COLO668 (cell line): ENCODE measurements around the gene RAD51B.
A peak's percentile ranks its signal among the peaks of the same experiment; 100 is the strongest.
"Not testable (repeated sequence)": the region's sequence is repeated elsewhere in the genome, so short reads cannot be mapped to it uniquely, and the experiment has no call there.

Experiments used
- DNase-seq: peaks from one replicate; lab custom pipeline; 2025; ENCODE audit not compliant: unreplicated experiment; lab: John Stamatoyannopoulos, UW

Gene RAD51B

DNA sequence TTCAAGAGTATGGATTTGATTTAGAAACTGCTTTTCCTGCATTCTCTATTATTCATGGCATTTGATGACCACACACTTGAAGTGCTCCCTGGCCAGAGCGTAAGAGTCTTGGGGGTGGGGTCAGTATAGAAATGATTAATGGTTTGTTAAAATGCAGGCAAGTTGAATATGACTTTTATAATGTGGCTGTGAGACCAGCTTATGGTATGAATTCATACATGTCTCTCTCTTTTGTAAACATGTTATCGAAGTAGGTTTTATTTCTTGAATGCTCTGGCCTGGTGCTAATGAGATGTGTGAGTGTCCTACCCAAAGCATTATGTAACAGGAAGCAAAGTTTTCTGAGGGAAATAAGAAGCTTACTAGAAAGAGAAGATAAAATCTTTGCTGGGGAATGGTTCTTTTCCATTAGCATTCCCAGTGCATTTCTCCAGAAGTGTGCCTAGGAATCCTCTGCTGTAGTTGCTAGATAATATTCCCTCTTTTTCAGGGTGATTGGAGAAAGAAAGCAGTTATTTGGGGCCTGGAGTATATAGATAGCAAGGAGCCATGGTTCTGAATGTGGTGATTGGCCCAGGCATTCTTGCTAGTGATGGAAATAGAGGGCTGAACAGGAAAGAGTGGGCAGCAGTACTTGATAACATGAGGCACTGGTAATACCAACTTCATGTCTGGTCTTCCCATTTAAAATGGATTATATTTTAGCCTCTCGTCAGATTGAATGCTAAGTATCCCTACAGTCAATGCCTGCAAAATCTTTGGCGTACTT lies 289.7 kb downstream of the RAD51B start:
- no peak for DNase-seq

DNA sequence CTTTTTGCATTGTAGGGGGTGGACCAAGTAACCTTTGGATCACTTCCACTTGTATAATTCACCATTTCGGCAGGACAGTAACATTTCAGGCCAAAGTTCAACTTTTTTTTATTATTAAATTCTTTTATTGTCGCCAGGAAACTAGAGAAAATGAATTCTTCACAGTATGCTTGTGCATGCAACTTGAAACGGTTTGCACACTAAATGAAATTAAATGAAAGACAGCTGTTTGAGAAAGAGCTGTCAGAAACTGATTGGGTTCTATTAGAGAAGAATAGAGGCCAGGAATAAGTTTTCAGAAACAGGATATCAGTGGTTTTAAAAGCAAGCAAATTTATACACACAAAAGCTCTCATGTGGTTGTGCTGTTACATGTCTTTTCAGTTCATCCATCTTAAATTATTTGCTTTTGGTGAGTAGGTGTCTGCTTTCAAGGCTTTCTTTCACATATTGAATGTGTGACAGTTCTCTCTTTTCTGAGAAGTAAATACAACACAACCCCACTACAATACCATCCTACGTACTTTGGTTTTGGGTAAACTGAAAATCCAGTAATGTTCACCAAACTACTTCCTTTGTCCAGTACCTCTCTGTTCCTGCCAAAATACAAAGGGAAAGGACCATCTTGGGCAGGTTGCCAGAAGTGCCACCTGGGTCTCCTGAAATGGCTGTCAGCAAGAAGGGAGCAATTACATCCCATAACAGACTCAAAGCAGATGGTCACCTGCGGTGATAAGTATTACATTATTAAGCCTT lies 291.7 kb downstream of the RAD51B start:
- peak; percentile 75 for DNase-seq

DNA sequence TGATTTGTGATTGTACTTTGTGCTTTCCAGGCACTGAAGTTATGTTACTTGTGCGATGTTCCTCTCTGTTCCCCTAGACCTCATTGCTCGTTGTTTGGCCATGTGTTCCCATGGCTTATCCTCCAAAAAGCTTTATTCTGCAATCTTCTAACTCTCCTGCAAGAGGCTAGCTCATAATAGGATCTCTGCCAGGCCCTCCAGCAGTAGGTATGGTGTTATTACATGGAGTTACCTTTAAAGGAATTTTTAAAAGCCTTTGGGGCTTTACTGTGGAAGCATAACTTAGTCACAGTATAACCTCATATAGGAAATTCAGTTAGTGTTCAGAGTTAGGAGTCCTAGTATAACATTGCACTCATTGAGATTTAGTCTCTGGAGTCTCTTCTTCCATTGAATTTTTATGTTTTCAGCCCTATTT lies 292.3 kb downstream of the RAD51B start:
- no peak for DNase-seq

DNA sequence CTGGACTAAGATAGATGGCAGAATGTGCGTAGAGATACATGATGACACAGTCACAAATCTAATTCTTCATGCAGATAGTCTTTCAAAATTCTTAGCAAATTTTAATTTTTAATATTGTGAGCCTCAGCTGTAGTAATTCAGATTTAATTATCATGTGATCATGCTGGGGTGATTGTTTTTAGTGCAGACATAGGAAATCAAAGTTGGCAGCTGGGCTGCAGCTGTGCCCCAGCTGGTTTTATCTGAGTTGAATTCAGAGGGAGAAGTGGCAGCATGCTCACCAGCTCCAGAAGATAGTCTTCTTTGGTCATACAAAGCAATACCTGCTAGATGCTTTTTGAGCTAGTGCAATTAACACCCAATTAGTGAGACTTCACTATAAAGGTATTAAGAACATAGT lies 292.9 kb downstream of the RAD51B start:
- peak; percentile 15 for DNase-seq

GRCh38 chr14:68113343-68113930 lies 293.9 kb downstream of the RAD51B start:
- no peak for DNase-seq

DNA sequence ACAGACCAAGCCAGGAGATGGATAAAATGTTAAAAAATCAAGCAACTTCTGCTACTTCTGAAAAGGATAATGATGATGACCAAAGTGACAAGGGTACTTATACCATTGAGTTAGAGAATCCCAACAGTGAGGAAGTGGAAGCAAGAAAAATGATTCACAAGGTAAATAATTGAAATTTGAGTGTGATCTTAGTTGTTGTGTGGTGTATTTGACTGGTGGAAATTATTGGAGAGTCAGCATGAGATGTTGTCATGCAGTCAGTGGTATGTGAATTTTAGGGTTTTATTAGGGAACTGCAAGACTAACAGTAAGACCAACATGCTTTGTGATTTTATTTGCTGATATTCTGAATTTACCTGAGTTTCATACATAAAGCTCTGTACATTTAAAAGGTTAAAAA lies 296.4 kb downstream of the RAD51B start:
- not testable (repeated sequence) for DNase-seq

DNA sequence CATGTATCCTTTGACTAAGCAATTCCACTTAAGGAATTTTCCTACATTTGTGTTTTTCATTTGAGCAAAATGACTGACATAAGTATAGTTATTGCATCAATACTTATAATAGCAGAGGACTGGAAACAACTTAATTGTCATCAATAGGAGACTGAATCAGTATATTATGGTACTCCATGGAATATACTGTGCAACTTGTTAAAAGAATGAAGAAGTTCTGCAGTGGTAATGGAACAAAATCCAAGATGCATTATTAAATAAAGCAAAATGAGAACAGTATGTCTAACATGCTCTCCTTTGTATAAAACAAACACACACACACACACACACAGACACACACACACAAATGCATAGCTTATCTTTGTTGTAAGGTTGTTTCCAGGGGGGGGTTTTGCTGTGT lies 303.1 kb downstream of the RAD51B start:
- DNase-seq = no peak

- DNase-seq = no peak
These were observed 304.5 kb downstream of the RAD51B start for GRCh38 chr14:68124050-68124449.

GRCh38 chr14:68124979-68125731 lies 305.6 kb downstream of the RAD51B start:
- DNase-seq = no peak

- DNase-seq = no peak
These were observed 307.6 kb downstream of the RAD51B start for GRCh38 chr14:68127166-68127565.

- DNase-seq = no peak
These were observed 312.3 kb downstream of the RAD51B start for GRCh38 chr14:68131907-68132306.

DNA sequence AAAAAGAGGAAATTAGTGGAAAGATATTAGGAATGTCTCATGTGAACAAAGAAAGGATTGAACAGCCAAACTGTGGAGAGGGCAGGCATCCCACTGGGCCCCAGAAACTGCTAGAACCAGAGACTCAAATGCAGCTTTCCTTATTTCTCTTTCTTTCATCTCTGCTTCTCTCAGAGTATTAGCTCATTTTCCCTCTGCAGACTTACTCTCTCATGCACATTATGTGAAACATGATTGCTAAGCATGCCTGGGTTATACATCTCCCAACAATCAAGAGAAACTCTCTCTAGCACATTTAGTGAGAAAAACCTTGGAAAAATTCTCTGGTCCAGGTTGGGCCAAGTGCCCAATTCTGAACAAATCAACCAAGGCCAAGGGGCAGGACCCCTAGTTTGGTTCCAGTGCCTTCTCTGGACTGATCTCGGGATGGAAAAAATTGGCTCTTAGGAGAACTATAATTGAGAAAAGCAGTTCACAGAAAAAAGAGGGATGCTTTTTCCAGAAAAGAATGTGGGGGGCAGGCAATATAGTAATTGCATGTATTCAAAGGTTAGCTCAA lies 313.1 kb downstream of the RAD51B start:
- DNase-seq = no peak

GRCh38 chr14:68133856-68134255 lies 314.3 kb downstream of the RAD51B start:
- DNase-seq = no peak

- no peak for DNase-seq
These were observed 315.4 kb downstream of the RAD51B start for GRCh38 chr14:68135028-68135427.

GRCh38 chr14:68135566-68135965 lies 316.0 kb downstream of the RAD51B start:
- no peak for DNase-seq

GRCh38 chr14:68137704-68138619 lies 318.4 kb downstream of the RAD51B start:
- peak; percentile 62 for DNase-seq

- no peak for DNase-seq
These were observed 320.0 kb downstream of the RAD51B start for GRCh38 chr14:68139431-68140075.

GRCh38 chr14:68140076-68140741 lies 320.6 kb downstream of the RAD51B start:
- peak; percentile 54 for DNase-seq

DNA sequence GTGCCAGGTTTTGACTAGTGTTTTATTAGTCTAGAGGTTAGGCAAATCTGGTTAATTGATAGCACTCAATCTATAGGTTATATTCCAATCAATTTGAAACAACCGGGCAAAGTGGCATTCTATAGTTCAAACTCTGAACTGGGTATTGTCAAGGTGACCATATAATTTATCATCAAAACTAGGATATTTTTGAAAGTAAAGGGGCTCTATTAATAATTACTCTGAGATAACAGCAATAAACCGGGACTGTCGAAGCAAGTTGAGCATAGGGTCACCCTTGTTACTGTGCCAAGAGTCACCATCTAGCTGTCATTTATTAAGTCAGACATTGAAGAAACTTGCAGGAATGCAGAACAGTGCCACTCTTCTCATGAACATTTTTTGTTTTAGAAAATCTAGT lies 321.2 kb downstream of the RAD51B start:
- DNase-seq = no peak
